Skeletal muscle tissue (tissue), 4 donors: ENCODE data around the gene NOSTRIN. TPM values are rescaled to one million over a fixed set of nuclear protein-coding genes. Genes with fewer than 3 reads are reported as not detected.

Experiments
- H3K27ac ChIP-seq: one replicate; pipeline ENCODE4 v1.7.0; 2013; ENCODE audit warnings: mild to moderate bottlenecking, low read depth, low read length, inconsistent platforms
- H3K27me3 ChIP-seq, 3 donors: one replicate each; pipeline ENCODE4 v1.7.0; 2013; ENCODE audit warnings: low read length in 3 of 3; ENCODE audit not compliant: control insufficient read depth in 3 of 3, insufficient read depth in 3 of 3
- H3K36me3 ChIP-seq, 3 donors: one replicate each; pipeline ENCODE4 v1.7.0; 2013; ENCODE audit warnings: low read length in 3 of 3; ENCODE audit not compliant: control insufficient read depth in 3 of 3, insufficient read depth in 3 of 3
- H3K4me1 ChIP-seq, 3 donors: one replicate each; pipeline ENCODE4 v1.7.0; 2013; ENCODE audit warnings: low read length in 3 of 3, mild to moderate bottlenecking in 3 of 3; ENCODE audit not compliant: control insufficient read depth in 3 of 3, insufficient read depth in 3 of 3
- H3K4me3 ChIP-seq, 3 donors: one replicate each; pipeline ENCODE4 v1.7.0; 2013; ENCODE audit warnings: low read length in 3 of 3
- H3K9ac ChIP-seq, 3 donors: one replicate each; pipeline ENCODE4 v1.7.0; 2013; ENCODE audit warnings: low read length in 3 of 3, mild to moderate bottlenecking in 3 of 3, moderate library complexity in 2 of 3, low read depth in 1 of 3
- H3K9me3 ChIP-seq, 3 donors: one replicate each; pipeline ENCODE4 v1.7.0; 2013; ENCODE audit warnings: low read length in 3 of 3; ENCODE audit not compliant: control insufficient read depth in 3 of 3
- total RNA-seq: library from RNA; depleted of rRNA; stranded (reverse); fragments of >200 nt; gene quantifications from one replicate; pipeline ENCODE4 v1.2.3, GENCODE V29; 2014
- donor health status: Osteomylitis.

Gene NOSTRIN
- total RNA-seq, 1 donor from 2014 or later, result 8.4 TPM

DNA sequence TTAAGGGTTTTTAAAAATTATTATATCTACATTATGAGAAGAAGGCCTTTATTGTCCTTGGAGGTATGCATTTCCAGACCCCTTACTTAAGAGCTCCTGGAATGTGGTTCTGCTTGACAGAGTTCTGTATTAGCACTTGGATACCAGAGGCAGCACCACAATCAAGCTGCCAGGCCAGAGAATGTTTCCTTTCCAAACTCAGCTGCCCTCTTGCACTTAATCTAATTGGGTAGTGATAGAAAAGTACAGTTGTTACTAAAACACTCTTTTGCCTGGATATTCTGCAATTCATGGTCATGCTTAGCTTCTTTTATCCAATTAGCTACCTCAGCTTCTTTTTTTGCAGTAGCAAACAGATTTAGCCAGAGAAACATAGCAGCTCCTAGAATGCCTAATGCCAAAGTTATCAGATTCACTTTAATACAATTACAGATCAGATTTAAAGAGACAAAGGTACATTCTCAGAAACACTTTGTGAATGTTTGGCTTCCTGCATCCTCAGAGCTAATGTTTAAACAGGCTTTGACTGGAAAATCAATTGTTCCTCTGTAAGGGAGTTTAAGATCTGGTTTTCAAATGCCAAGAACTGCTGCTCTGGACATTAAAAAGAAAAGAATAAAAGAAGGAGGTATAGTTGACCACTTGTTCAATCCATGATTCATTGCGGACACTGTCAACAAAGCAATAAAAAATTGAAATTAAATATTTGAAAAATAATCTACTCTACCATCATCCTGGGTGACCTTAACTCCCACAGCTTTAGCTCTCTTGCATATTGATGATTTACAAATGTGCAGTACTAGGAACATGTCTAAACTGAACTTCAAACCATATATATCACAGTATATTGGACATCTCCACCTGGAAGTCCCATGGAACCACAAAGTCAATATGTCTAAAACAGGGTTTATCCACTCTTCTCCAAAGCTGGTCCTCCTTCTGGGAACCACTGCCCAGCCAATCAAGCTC is 12.8 kb downstream of the NOSTRIN start:
- Histone ChIP-seq H3K27me3 (no peaks in the 10 kb centered on the region), H3K9me3 (no peaks in the 10 kb centered on the region), H3K27ac (no peak overlapping the region), H3K4me3 (no peak overlapping the region), H3K36me3 (no peaks in the 10 kb centered on the region), H3K4me1 (peaks cover 0 to 11% (median 2%) of the 10 kb centered on the region in 3 donors), H3K9ac (no peak overlapping the region)

DNA sequence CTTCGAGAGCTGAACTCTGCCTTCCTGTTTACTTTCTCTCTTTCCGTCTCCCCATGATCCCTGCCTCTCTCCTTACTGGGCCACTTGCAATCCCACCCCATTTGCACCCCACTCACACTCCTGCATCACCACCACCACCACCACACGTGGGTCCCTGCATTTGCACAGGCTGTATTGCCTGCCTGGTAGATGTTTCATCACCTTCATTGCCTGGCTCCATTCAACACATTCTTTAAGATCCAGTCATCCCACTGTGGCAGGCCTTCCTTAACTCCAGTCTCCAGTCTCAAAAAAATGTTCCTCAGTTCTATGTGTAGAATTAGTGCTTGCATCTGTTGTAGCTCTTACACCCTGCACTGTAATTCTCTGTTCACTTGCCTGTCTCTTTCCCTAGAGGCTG is 13.9 kb downstream of the NOSTRIN start:
- peaks cover 0 to 11% (median 2%) of the 10 kb centered on the region in 3 donors for H3K4me1 ChIP-seq
- H3K27ac ChIP-seq, result no peak overlapping the region
- no peaks in the 10 kb centered on the region for H3K27me3 ChIP-seq
- no peak overlapping the region for H3K4me3 ChIP-seq
- no peaks in the 10 kb centered on the region for H3K9me3 ChIP-seq
- H3K36me3 ChIP-seq, result no peaks in the 10 kb centered on the region
- no peak overlapping the region for H3K9ac ChIP-seq

DNA sequence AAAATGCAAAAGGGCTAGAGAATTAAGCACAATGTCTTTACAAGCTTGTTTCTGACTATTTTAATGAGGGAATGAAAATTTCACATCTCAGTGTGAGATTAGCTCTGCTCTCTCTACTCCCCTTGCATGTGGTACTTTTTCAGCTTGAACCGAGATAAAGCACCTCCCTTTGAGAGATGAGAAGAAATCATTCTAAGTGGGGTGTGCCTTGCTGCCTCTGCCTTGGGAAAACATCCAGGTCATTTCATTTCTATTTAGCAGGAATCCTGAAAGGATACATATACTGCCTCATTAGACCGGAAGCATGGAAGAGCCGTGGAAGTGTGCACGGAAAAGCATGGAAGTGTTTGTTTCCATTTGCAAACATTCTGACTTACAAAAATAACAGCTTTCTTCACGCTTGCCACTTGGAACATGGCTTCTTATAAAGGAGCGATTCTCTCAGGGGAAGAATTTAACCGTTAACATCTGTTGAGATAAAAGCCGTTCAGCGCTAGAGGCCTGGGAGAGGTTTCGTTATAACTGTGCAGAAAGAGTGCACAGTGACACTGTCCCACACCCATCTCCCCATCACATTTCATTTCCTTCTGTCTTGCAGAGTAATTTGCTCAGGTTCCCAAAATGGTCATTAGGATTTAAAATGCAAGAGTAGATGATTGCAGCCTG is 16.7 kb downstream of the NOSTRIN start:
- Histone ChIP-seq H3K27me3 (no peaks in the 10 kb centered on the region), H3K4me3 (peak overlapping the region in 2 of 3 donors; percentile 2 to 18)

DNA sequence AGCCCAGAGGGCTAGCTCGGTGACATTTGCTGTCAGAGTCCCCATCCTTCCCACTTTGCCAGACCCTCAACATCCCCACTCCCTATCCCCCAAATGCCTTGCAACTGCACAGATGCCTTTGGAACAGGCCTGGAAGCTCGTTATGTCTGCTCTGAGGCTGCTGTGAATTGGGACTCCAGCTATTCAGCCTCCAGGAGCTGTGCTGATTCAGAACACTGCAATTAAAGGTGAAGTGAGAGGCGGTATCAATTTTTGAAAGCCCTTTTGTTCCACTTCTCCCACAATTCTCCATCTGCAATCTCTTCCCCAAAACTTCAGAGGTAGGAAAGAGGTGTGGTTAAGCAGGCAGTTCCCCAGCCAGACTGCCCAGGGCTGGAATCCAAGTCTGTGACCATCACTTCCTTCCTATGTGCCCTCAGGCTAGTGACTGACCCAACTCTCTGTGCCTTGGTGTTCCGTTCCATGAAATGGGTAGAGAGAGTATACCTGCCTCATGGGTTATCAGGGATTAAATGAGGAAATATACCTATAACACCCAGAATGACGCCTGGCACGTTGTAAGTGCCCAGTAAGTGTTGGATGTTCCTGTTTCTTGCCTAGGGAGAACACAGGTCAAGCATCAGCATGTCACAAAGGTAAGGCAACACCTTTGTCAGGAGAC is 17.5 kb downstream of the NOSTRIN start:
- no peaks in the 10 kb centered on the region for H3K27me3 ChIP-seq

More for the DNA sequence above, 16.7 kb downstream of the NOSTRIN start:
- Histone ChIP-seq H3K9me3 (no peaks in the 10 kb centered on the region), H3K36me3 (no peaks in the 10 kb centered on the region), H3K27ac (no peak overlapping the region), H3K9ac (peak overlapping the region in 1 of 3 donors; percentile 8), H3K4me1 (peaks cover 0 to 11% (median 2%) of the 10 kb centered on the region in 3 donors)

DNA sequence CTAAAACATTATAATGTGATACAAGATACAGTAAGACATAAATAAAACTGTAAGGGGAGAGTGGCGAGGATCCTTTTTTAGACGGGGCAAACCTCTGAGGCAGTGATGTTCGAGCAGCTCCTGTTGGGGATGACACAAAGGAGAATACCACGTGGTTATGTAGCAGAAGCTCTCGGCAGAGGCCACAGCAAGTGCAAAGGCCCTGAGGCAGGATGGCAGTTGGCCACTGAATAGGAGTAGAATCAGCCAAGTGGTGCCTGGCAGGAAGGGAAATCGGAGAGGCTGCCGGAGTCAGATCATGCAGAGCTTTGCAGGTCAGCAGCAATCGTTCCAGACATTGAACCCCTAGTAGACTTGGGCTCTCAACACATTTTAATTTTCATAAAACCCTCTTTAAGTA is 19.1 kb downstream of the NOSTRIN start:
- Histone ChIP-seq H3K4me1 (peaks cover 0 to 11% (median 2%) of the 10 kb centered on the region in 3 donors), H3K9ac (no peak overlapping the region), H3K27ac (no peak overlapping the region), H3K36me3 (no peaks in the 10 kb centered on the region), H3K27me3 (no peaks in the 10 kb centered on the region), H3K4me3 (no peak overlapping the region), H3K9me3 (no peaks in the 10 kb centered on the region)

More for the DNA sequence above, 17.5 kb downstream of the NOSTRIN start:
- H3K4me1 ChIP-seq, result peaks cover 0 to 11% (median 2%) of the 10 kb centered on the region in 3 donors
- H3K9me3 ChIP-seq, result no peaks in the 10 kb centered on the region
- no peaks in the 10 kb centered on the region for H3K36me3 ChIP-seq
- no peak overlapping the region for H3K27ac ChIP-seq
- no peak overlapping the region for H3K9ac ChIP-seq
- H3K4me3 ChIP-seq, result no peak overlapping the region

DNA sequence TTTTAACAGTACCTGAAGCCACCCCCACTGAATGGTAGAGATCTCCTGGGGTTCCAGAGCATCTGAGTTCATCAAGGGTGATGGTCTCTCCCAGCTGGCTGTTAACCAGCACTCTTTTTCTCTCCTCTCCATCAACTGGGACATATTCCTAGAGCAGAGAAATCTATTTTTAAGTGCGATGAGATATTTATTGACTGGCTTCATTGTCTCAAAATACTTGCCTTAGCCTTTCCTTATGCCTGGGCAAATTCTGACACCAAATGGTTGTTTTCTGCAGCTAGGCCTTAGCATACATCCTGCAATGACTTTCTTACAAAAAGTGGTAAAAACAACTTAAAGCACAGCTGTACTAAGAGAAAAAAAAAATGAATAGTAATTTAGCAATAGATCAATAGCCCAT is 19.6 kb downstream of the NOSTRIN start:
- Histone ChIP-seq H3K36me3 (no peaks in the 10 kb centered on the region), H3K4me1 (peaks cover 0 to 11% (median 2%) of the 10 kb centered on the region in 3 donors), H3K27ac (no peak overlapping the region), H3K9me3 (no peaks in the 10 kb centered on the region), H3K27me3 (no peaks in the 10 kb centered on the region), H3K9ac (no peak overlapping the region), H3K4me3 (no peak overlapping the region)

DNA sequence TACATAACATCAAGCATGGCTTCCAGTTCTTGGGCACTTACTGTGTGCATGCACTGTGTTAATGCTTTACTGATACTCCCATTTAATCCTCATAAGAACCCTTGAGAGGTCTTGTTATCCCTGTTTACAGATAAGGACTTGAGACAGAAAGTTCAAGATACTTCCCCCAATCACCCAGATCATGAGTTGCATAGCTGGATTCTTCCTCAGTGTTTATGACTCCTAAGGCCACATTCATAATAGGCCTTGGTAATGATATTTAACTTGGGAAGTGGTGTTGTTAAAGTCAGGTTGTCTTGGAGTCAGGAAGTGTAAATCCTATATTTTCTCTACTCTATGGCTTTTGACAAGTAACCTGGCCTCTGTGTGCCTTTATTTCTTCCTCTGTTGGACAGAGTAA is 22.7 kb downstream of the NOSTRIN start:
- Histone ChIP-seq H3K9ac (no peak overlapping the region), H3K27ac (no peak overlapping the region), H3K27me3 (no peaks in the 10 kb centered on the region), H3K36me3 (peaks cover 0 to 2% (median 0%) of the 10 kb centered on the region in 3 donors), H3K4me3 (no peak overlapping the region), H3K9me3 (no peaks in the 10 kb centered on the region), H3K4me1 (no peaks in the 10 kb centered on the region)

DNA sequence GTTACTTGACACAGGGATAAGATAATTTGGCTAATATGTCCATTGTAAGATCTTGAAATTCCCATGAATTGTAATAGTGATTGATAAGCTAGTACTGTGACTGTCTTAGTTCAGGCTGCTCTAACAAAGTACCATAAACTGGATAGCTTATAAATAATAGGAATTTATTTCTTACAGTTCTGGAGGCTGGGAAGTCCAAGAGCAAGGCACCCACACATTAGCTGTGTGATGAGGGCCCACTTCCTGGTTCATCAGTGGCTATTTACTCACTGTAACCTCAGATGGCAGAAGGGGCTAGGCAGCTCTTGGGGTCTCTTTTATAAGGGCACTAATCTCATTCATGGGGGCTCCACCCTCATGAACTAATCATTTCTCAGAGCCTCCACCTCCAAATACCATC is 28.5 kb downstream of the NOSTRIN start:
- Histone ChIP-seq H3K27me3 (no peaks in the 10 kb centered on the region), H3K9me3 (peaks cover 0 to 3% (median 2%) of the 10 kb centered on the region in 3 donors), H3K4me1 (no peaks in the 10 kb centered on the region), H3K4me3 (no peak overlapping the region), H3K9ac (no peak overlapping the region), H3K27ac (no peak overlapping the region), H3K36me3 (peaks cover 0 to 8% (median 0%) of the 10 kb centered on the region in 3 donors)

DNA sequence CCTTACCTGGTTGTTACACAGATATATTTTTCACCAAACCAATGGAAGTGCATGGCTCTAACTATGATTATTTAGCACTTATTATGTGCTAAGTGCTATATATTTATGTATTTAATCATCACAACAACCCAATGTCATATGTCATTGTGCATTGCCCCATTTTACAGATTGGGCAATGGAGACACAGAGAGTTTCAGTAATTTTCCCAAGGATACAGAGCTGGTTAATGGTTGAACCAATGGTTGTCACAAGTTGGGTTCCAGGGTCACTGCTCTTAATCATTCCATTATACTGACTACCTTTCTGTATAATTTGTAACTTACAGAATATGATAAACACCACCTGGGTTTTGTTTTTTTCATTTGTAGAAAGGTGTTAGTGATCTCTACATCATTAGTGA is 29.2 kb downstream of the NOSTRIN start:
- Histone ChIP-seq H3K27ac (no peak overlapping the region), H3K9me3 (peaks cover 0 to 3% (median 2%) of the 10 kb centered on the region in 3 donors), H3K27me3 (no peaks in the 10 kb centered on the region), H3K36me3 (peaks cover 0 to 8% (median 0%) of the 10 kb centered on the region in 3 donors), H3K4me3 (no peak overlapping the region), H3K9ac (no peak overlapping the region), H3K4me1 (no peaks in the 10 kb centered on the region)
